ENCODE measurements around the gene G6PD.
A peak's percentile ranks its signal among the peaks of the same experiment; 100 is the strongest.
"Not testable (repeated sequence)": the region's sequence is repeated elsewhere in the genome, so short reads cannot be mapped to it uniquely, and the experiment has no call there.

Gene G6PD

DNA sequence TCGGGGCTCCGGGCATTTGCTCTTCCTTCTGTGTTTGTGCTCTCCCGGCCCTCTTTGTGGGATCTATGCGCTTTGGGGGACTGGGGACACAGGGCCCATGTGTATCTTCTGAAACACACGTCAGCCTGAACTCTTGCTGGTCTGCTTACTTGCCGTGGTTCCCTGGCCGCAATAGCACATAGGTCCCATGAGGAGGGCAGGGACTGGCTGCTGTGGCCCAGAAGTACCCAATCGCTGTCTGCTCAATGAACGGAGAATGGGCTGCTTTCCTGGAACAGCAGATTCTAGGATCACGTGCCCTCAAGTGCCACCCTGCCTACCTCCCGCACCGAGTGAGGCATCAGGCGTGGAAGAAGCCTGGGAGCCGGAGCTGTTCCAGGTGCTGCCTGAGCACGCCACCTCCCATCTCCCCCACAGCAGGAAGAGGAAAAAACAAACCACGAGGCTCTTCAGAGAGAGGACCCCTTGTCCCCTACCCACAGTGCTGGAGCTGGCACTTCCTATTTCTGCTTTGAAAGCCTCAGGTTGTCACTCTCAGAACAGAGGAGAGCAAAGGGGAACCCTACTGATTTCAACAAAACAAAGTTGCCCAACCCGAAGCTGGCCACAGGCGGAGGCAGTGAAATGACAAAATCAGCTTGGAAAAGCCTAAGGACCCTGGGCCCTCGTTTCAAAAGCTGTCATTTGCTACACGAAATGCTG, 3.8 kb downstream of the G6PD start:
- Histone ChIP-seq H3K27me3 (ENCODE audit: insufficient read depth, low read length) (no peaks in the 10 kb centered on the region), H3K27ac (ENCODE audit: low read depth, low read length) (peak overlapping the region; percentile 99), H3K4me3 (ENCODE audit: low read depth, low read length) (peak overlapping the region; percentile 69), H3K4me1 (ENCODE audit: control insufficient read depth, insufficient read depth, low read length, unreplicated experiment) (peaks cover 39% of the 10 kb centered on the region), H2AFZ (ENCODE audit: low read length, unreplicated experiment) (no peak overlapping the region), H3K79me2 (ENCODE audit: control insufficient read depth, insufficient read depth, low read length, unreplicated experiment) (peaks cover 38% of the 10 kb centered on the region), H3K36me3 (ENCODE audit: insufficient read depth, low read length) (no peaks in the 10 kb centered on the region; the same call in 1 of the 2 replicates)

- H3K4me3 ChIP-seq (ENCODE audit: low read depth, low read length): peak overlapping the region; percentile 69
- H3K79me2 ChIP-seq (ENCODE audit: control insufficient read depth, insufficient read depth, low read length, unreplicated experiment): peaks cover 37% of the 10 kb centered on the region
- H3K27me3 ChIP-seq (ENCODE audit: insufficient read depth, low read length): no peaks in the 10 kb centered on the region
- H3K4me1 ChIP-seq (ENCODE audit: control insufficient read depth, insufficient read depth, low read length, unreplicated experiment): peaks cover 39% of the 10 kb centered on the region
- H3K36me3 ChIP-seq (ENCODE audit: insufficient read depth, low read length): no peaks in the 10 kb centered on the region; the same call in 1 of the 2 replicates
- H2AFZ ChIP-seq (ENCODE audit: low read length, unreplicated experiment): no peak overlapping the region
- H3K27ac ChIP-seq (ENCODE audit: low read depth, low read length): peak overlapping the region; percentile 99
Measured at GRCh38 chrX:154541896-154542722, 4.5 kb downstream of the G6PD start.

GRCh38 chrX:154541589-154541895, 5.1 kb downstream of the G6PD start:
- Histone ChIP-seq H3K4me3 (ENCODE audit: low read depth, low read length) (peak overlapping the region; percentile 35; the same call in 1 of the 2 replicates), H3K27ac (ENCODE audit: low read depth, low read length) (peak overlapping the region; percentile 99), H3K36me3 (ENCODE audit: insufficient read depth, low read length) (no peaks in the 10 kb centered on the region; the same call in 1 of the 2 replicates), H3K79me2 (ENCODE audit: control insufficient read depth, insufficient read depth, low read length, unreplicated experiment) (peaks cover 37% of the 10 kb centered on the region), H2AFZ (ENCODE audit: low read length, unreplicated experiment) (no peak overlapping the region), H3K4me1 (ENCODE audit: control insufficient read depth, insufficient read depth, low read length, unreplicated experiment) (peaks cover 39% of the 10 kb centered on the region), H3K27me3 (ENCODE audit: insufficient read depth, low read length) (no peaks in the 10 kb centered on the region)

DNA sequence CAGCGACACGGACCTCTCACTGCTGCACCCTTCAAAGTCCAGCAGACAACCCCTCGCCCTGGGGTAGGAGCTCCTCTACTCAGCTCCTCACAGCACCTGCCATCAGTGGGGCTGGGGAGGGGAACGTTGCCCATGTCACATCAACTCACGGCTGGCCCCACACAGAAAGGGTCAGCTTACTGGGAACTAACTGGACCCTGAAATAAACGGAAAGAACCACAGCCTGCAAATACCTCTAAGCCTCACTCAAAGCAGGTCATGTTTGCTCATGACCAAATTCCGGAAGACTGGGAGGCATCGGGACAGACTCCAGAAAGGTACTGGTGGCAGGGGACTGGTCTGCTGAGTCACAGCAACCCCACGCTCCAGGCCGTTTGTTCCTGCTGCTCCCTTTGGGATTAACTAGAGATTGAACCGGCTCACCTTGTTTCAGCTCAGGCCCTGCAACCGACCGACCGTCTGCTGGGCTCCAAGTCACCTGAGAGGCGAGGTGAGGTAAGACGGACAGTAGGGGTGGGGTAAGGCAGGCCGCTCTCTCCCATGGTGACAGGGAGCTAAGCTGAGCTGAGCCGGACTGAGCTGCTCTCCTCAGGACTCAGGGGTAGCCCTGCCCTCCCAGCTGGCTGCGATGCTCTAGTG, 5.6 kb downstream of the G6PD start:
- H2AFZ ChIP-seq (ENCODE audit: low read length, unreplicated experiment): no peak overlapping the region
- 0 out of 2 replicates have a peak overlapping the region, but pooled peaks have one; percentile 35 for H3K4me3 ChIP-seq (ENCODE audit: low read depth, low read length)
- H3K4me1 ChIP-seq (ENCODE audit: control insufficient read depth, insufficient read depth, low read length, unreplicated experiment): peaks cover 39% of the 10 kb centered on the region
- no peaks in the 10 kb centered on the region; the same call in 1 of the 2 replicates for H3K36me3 ChIP-seq (ENCODE audit: insufficient read depth, low read length)
- peaks cover 33% of the 10 kb centered on the region for H3K79me2 ChIP-seq (ENCODE audit: control insufficient read depth, insufficient read depth, low read length, unreplicated experiment)
- H3K27me3 ChIP-seq (ENCODE audit: insufficient read depth, low read length): no peaks in the 10 kb centered on the region
- peak overlapping the region; percentile 99 for H3K27ac ChIP-seq (ENCODE audit: low read depth, low read length)

DNA sequence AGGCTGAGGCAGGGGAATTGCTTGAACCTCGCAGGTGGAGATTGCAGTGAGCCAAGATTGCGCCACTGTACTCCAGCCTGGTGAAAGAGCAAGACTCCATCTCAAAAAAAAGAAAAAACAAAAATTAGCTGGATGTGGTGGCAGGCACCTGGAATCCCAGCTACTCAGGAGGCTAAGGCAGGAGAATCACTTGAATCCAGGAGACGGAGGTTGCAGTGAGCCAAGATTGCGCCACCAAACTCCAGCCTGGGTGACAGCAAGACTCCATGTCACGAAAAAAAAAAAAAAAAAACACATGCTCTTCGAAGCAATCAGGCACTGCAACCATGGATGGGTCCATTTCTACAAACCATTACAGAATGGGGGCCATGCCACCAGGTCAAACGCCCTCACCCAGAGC, 6.3 kb downstream of the G6PD start:
- not testable (repeated sequence) for H2AFZ ChIP-seq (ENCODE audit: low read length, unreplicated experiment); H3K4me3 ChIP-seq (ENCODE audit: low read depth, low read length); H3K36me3 ChIP-seq (ENCODE audit: insufficient read depth, low read length); H3K27me3 ChIP-seq (ENCODE audit: insufficient read depth, low read length)
- H3K4me1 ChIP-seq (ENCODE audit: control insufficient read depth, insufficient read depth, low read length, unreplicated experiment): peaks cover 39% of the 10 kb centered on the region
- peak overlapping the region; percentile 99 for H3K27ac ChIP-seq (ENCODE audit: low read depth, low read length)
- H3K79me2 ChIP-seq (ENCODE audit: control insufficient read depth, insufficient read depth, low read length, unreplicated experiment): peaks cover 29% of the 10 kb centered on the region

DNA sequence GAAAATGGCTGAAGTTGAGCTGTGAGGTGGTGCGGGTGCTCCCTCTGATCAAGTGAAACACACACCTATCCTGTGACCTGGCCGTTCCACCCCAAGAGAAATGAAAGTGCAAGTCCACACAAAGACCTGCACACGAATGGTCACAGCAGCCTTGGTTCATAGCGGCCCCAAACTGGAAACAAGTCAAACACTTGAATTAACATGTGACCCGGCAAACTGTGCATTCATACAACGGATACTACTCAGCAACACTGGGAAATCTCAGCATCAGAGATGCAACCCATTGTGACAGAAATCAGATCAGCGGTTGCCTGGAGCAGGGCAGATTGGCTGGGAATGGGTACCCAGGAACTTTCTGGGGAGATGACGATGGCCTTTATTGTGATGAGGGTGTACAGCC, 7.6 kb downstream of the G6PD start:
- no peak overlapping the region for H2AFZ ChIP-seq (ENCODE audit: low read length, unreplicated experiment)
- H3K4me3 ChIP-seq (ENCODE audit: low read depth, low read length): no peak overlapping the region
- H3K27ac ChIP-seq (ENCODE audit: low read depth, low read length): no peak overlapping the region
- no peaks in the 10 kb centered on the region for H3K27me3 ChIP-seq (ENCODE audit: insufficient read depth, low read length)
- peaks cover 40% of the 10 kb centered on the region for H3K4me1 ChIP-seq (ENCODE audit: control insufficient read depth, insufficient read depth, low read length, unreplicated experiment)
- H3K36me3 ChIP-seq (ENCODE audit: insufficient read depth, low read length): no peaks in the 10 kb centered on the region
- peaks cover 18% of the 10 kb centered on the region for H3K79me2 ChIP-seq (ENCODE audit: control insufficient read depth, insufficient read depth, low read length, unreplicated experiment)

DNA sequence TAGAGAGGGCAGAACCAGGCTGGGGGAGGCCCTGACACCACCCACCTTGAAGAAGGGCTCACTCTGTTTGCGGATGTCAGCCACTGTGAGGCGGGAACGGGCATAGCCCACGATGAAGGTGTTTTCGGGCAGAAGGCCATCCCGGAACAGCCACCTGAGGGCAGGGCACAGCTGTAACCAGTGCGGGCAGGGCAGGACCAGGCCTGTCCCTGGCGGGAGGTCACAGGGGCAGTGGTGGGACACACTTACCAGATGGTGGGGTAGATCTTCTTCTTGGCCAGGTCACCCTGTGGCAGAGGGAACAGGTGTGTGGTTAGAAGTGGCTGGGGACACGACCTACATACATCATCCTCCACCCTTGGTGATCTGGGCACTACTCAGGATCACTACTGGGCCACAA, 10.8 kb downstream of the G6PD start:
- no peak overlapping the region for H3K27ac ChIP-seq (ENCODE audit: low read depth, low read length)
- peaks cover 18% of the 10 kb centered on the region for H3K4me1 ChIP-seq (ENCODE audit: control insufficient read depth, insufficient read depth, low read length, unreplicated experiment)
- H2AFZ ChIP-seq (ENCODE audit: low read length, unreplicated experiment): no peak overlapping the region
- no peaks in the 10 kb centered on the region for H3K27me3 ChIP-seq (ENCODE audit: insufficient read depth, low read length)
- peaks cover 14% of the 10 kb centered on the region for H3K79me2 ChIP-seq (ENCODE audit: control insufficient read depth, insufficient read depth, low read length, unreplicated experiment)
- H3K4me3 ChIP-seq (ENCODE audit: low read depth, low read length): no peak overlapping the region
- H3K36me3 ChIP-seq (ENCODE audit: insufficient read depth, low read length): no peaks in the 10 kb centered on the region

GRCh38 chrX:154534526-154535322, 11.9 kb downstream of the G6PD start:
- Histone ChIP-seq H3K27ac (ENCODE audit: low read depth, low read length) (0 out of 2 replicates have a peak overlapping the region, but pooled peaks have one; percentile 32), H3K36me3 (ENCODE audit: insufficient read depth, low read length) (no peaks in the 10 kb centered on the region), H3K4me3 (ENCODE audit: low read depth, low read length) (no peak overlapping the region), H3K27me3 (ENCODE audit: insufficient read depth, low read length) (no peaks in the 10 kb centered on the region), H2AFZ (ENCODE audit: low read length, unreplicated experiment) (no peak overlapping the region), H3K4me1 (ENCODE audit: control insufficient read depth, insufficient read depth, low read length, unreplicated experiment) (peaks cover 14% of the 10 kb centered on the region), H3K79me2 (ENCODE audit: control insufficient read depth, insufficient read depth, low read length, unreplicated experiment) (peaks cover 10% of the 10 kb centered on the region)

DNA sequence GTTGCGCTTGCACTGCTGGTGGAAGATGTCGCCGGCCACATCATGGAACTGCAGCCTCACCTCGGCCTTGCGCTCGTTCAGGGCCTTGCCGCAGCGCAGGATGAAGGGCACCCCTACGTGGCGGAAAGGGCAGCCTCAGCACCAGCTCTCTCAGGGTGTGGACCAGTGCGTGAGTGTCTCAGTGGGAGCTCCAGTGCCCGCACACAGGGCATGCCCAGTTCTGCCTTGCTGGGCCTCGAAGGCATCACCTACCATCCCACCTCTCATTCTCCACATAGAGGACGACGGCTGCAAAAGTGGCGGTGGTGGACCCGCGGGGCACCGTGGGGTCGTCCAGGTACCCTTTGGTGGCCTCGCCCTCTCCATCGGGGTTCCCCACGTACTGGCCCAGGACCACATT, 14.0 kb downstream of the G6PD start:
- Histone ChIP-seq H2AFZ (ENCODE audit: low read length, unreplicated experiment) (no peak overlapping the region), H3K4me3 (ENCODE audit: low read depth, low read length) (no peak overlapping the region), H3K27ac (ENCODE audit: low read depth, low read length) (no peak overlapping the region), H3K4me1 (ENCODE audit: control insufficient read depth, insufficient read depth, low read length, unreplicated experiment) (peaks cover 14% of the 10 kb centered on the region), H3K79me2 (ENCODE audit: control insufficient read depth, insufficient read depth, low read length, unreplicated experiment) (peaks cover 3% of the 10 kb centered on the region), H3K36me3 (ENCODE audit: insufficient read depth, low read length) (no peaks in the 10 kb centered on the region), H3K27me3 (ENCODE audit: insufficient read depth, low read length) (no peaks in the 10 kb centered on the region)

- Histone ChIP-seq H3K4me3 (ENCODE audit: low read depth, low read length) (no peak overlapping the region), H2AFZ (ENCODE audit: low read length, unreplicated experiment) (no peak overlapping the region), H3K79me2 (ENCODE audit: control insufficient read depth, insufficient read depth, low read length, unreplicated experiment) (peaks cover 3% of the 10 kb centered on the region), H3K27me3 (ENCODE audit: insufficient read depth, low read length) (no peaks in the 10 kb centered on the region), H3K27ac (ENCODE audit: low read depth, low read length) (no peak overlapping the region), H3K4me1 (ENCODE audit: control insufficient read depth, insufficient read depth, low read length, unreplicated experiment) (peaks cover 23% of the 10 kb centered on the region), H3K36me3 (ENCODE audit: insufficient read depth, low read length) (no peaks in the 10 kb centered on the region)
Measured at GRCh38 chrX:154531626-154532025, 15.0 kb downstream of the G6PD start.

All from ACC112 (cell line).